Osteocyte (in vitro differentiated cells): Measurements from ENCODE around the gene SYCE3. TPM values are rescaled to one million over a fixed set of nuclear protein-coding genes. Genes with fewer than 3 reads are reported as not detected.

Experiments used
- DNase-seq: peaks from one replicate; pipeline ENCODE4 v3.0.0; 2021; ENCODE audit warnings: mixed read lengths; ENCODE audit not compliant: unreplicated experiment; ENCODE audit errors: extremely low spot score
- H3K27ac Mint-ChIP-seq: one replicate; pipeline ENCODE4 v1.8.0; 2021; ENCODE audit warnings: mild to moderate bottlenecking, mixed read lengths; ENCODE audit not compliant: unreplicated experiment
- H3K27me3 Mint-ChIP-seq: one replicate; pipeline ENCODE4 v1.8.0; 2021; ENCODE audit warnings: mixed read lengths; ENCODE audit not compliant: unreplicated experiment
- H3K36me3 Mint-ChIP-seq: one replicate; pipeline ENCODE4 v1.8.0; 2021; ENCODE audit warnings: mixed read lengths; ENCODE audit not compliant: unreplicated experiment
- H3K4me1 Mint-ChIP-seq: one replicate; pipeline ENCODE4 v1.8.0; 2021; ENCODE audit warnings: mixed read lengths; ENCODE audit not compliant: unreplicated experiment
- H3K4me3 Mint-ChIP-seq: one replicate; pipeline ENCODE4 v1.8.0; 2021; ENCODE audit warnings: mild to moderate bottlenecking, moderate library complexity, mixed read lengths; ENCODE audit not compliant: unreplicated experiment
- H3K9me3 Mint-ChIP-seq: one replicate; pipeline ENCODE4 v1.8.0; 2021; ENCODE audit warnings: mixed read lengths; ENCODE audit not compliant: unreplicated experiment
- total RNA-seq: library from RNA; stranded (reverse); gene quantifications from 2 replicates; pipeline ENCODE4 v1.2.1, GENCODE V29; 2021
- TF ChIP-seq, protein P1 (sequence below): fragments of 200-600 bp; sonication (generic); IDR thresholded peaks from 2 replicates; pipeline ENCODE4 v1.5.0; 2021; ENCODE audit warnings: antibody characterized with exemption, mild to moderate bottlenecking, moderate library complexity

Gene SYCE3
- total RNA-seq, 1 donor from 2014 or later = not detected

DNA sequence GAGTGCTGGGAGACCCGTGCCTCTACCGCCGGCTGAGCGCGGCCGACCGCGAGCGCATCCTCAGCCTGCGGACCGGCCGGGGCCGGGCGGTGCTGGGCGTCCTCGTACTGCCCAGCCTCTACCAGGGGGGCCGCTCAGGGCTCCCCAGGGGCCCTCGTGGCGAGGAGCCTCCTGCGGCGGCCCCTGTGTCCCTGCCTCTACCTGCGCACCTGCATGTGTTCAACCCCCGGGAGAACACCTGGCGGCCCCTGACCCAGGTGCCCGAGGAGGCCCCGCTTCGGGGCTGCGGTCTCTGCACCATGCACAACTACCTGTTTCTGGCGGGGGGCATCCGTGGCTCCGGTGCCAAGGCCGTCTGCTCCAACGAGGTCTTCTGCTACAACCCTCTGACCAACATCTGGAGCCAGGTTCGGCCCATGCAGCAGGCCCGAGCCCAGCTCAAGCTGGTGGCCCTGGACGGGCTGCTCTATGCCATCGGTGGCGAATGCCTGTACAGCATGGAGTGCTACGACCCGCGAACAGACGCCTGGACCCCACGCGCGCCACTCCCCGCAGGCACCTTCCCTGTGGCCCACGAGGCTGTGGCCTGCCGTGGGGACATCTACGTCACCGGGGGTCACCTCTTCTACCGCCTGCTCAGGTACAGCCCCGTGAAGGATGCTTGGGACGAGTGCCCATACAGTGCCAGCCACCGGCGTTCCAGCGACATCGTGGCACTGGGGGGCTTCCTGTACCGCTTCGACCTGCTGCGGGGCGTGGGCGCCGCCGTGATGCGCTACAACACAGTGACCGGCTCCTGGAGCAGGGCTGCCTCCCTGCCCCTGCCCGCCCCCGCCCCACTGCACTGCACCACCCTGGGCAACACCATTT lies 13.6 kb downstream of the SYCE3 start:
- TF ChIP-seq, protein P1, sequence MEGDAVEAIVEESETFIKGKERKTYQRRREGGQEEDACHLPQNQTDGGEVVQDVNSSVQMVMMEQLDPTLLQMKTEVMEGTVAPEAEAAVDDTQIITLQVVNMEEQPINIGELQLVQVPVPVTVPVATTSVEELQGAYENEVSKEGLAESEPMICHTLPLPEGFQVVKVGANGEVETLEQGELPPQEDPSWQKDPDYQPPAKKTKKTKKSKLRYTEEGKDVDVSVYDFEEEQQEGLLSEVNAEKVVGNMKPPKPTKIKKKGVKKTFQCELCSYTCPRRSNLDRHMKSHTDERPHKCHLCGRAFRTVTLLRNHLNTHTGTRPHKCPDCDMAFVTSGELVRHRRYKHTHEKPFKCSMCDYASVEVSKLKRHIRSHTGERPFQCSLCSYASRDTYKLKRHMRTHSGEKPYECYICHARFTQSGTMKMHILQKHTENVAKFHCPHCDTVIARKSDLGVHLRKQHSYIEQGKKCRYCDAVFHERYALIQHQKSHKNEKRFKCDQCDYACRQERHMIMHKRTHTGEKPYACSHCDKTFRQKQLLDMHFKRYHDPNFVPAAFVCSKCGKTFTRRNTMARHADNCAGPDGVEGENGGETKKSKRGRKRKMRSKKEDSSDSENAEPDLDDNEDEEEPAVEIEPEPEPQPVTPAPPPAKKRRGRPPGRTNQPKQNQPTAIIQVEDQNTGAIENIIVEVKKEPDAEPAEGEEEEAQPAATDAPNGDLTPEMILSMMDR = no peak
- no peaks in the 10 kb centered on the region for H3K4me1 Mint-ChIP-seq
- DNase-seq = no peak

DNA sequence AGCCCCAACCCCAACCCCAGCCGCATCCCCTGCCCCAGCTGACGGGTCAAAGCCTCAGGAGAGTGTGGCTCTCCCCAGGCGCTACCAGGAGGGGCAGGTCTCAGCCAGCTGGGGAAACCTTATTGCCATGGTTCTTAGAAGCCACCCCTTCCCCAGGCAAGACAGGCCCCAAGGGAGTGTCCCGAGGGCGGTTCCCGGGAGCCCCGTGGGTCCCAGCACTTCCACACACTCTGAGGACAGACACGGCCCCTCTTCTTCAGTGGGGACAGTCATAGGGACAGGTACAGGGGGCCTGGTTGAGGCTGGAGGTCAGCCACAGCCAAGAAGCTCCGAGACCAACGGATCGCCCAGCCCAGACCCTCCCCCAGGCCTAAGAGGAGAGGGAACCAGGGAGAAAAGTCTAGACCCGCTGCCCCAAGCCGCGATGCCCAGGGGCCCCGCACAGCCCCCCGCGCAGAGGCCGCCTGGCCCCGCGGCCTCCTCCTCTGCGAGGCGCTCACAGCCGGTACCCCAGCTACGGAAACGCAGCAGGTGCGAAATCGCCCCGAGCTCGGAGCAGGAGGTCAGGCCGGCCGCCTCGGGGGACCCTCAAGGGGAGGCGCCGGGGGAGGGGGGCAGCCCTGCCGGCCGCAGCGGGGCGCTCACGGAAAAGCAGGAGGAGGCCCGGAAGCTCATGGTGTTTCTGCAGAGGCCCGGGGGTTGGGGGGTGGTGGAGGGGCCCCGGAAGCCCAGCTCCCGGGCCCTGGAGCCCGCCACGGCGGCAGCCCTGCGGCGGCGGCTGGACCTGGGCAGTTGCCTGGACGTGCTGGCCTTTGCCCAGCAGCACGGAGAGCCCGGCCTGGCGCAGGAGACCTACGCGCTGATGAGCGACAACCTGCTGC lies 14.4 kb downstream of the SYCE3 start:
- H3K27ac Mint-ChIP-seq = no peak overlapping the region
- no peaks in the 10 kb centered on the region for H3K36me3 Mint-ChIP-seq
- TF ChIP-seq, protein P1 = no peak
- H3K27me3 Mint-ChIP-seq = peaks cover under 1% of the 10 kb centered on the region
- H3K4me1 Mint-ChIP-seq = no peaks in the 10 kb centered on the region
- DNase-seq = peak; percentile 83
- no peaks in the 10 kb centered on the region for H3K9me3 Mint-ChIP-seq
- H3K4me3 Mint-ChIP-seq = no peak overlapping the region

More for the DNA sequence above, 13.6 kb downstream of the SYCE3 start:
- H3K9me3 Mint-ChIP-seq = no peaks in the 10 kb centered on the region
- H3K27ac Mint-ChIP-seq = no peak overlapping the region
- no peak overlapping the region for H3K4me3 Mint-ChIP-seq
- peaks cover 2% of the 10 kb centered on the region for H3K27me3 Mint-ChIP-seq
- H3K36me3 Mint-ChIP-seq = no peaks in the 10 kb centered on the region

DNA sequence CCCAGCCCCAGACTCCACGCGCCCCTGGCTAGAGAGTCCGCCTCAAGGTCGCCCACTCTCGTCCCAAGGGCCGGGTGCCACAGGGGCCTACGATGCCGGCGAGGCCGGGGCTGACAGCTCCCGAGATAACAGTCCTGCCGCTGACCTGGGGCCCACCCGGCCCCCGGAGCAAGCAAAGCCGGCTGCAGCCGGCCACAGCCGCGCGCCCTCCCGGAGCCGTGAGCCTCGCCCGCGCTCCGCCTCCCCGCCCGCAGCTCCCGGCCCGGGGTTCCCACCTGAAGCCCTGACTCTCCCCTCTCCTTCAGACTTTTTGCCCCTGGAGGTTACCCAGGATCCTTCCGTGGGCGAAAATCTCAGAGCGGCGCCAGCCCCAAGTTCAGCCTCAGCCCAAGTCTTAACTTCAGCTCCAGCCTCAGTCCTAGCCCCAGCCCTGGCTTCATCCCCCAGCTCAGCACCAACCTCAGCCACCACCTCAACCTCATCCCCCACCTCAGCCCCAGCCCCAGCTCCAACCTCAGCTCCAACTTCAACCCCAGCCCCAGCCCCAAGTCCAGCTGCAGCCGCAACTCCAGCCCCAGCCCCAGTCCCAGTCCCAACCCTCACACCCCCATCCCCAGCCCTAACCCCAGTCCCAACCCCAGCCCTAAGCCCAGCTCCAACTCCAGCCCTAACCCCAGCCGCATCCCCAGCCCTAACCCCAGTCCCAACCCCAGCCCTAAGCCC lies 15.3 kb downstream of the SYCE3 start:
- DNase-seq = no peak
- H3K9me3 Mint-ChIP-seq = no peaks in the 10 kb centered on the region
- H3K27me3 Mint-ChIP-seq = no peaks in the 10 kb centered on the region
- no peak overlapping the region for H3K4me3 Mint-ChIP-seq
- TF ChIP-seq, protein P1 = no peak
- H3K4me1 Mint-ChIP-seq = no peaks in the 10 kb centered on the region
- no peaks in the 10 kb centered on the region for H3K36me3 Mint-ChIP-seq
- H3K27ac Mint-ChIP-seq = no peak overlapping the region

DNA sequence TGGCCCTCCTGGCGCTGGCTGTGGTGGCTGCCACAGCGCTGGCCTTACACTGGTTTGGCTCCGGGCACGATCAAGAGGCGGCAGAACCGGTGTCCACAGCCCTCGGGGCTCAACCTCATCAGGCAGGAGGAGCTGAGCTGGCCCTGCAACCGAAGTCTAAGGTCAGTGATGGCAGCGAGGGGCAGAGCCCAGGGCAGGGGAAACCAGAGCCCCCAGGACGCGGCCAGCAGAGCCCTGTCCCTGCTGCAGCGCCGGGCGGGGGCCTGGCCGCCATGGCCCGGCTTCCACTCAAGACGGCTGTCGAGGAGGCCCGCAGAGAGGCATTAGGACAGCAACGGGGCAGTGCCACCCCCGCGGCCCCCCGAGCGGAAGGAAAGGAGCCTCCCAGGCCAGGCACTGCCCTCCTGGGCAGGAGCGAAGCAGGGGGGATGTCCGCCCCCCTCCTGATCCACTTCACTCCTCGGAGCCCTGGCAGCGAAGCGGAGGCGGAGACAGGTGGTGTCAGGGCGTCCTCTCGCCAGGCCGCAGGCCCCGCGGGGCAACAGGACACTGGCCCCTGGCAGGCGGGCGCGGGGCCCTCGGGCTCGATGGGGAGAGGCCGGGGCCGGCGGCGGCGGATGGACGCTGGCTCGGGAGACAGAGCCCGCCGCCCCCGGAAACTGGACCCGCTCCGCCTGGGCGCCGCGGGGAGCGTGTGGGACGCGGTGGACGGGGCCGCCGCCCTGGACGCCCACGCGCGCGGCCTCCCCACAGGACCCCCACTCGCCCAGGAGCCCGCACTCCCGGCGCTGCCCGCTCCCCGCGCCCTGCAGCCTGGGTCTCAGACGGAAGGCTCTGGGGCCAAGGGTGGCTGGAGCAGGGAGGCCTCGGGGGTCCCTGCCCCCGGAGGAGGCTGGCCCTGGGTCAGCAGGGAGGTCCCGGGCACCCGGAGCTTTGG lies 16.1 kb downstream of the SYCE3 start:
- no peaks in the 10 kb centered on the region for H3K9me3 Mint-ChIP-seq
- no peak overlapping the region for H3K27ac Mint-ChIP-seq
- DNase-seq = peak; percentile 84
- no peaks in the 10 kb centered on the region for H3K4me1 Mint-ChIP-seq
- H3K4me3 Mint-ChIP-seq = no peak overlapping the region
- H3K27me3 Mint-ChIP-seq = no peaks in the 10 kb centered on the region
- TF ChIP-seq, protein P1 = no peak
- no peaks in the 10 kb centered on the region for H3K36me3 Mint-ChIP-seq
